Stimulated activated CD8-positive, alpha-beta memory T cell treated with anti-CD3 and anti-CD28 coated beads, Interleukin-7, amount 100 ng/mL, for 24 hours (primary cell): ENCODE results near the gene MYEOV.

Experiments
- DNase-seq: peaks from one replicate; pipeline ENCODE4 v3.0.0-alpha.2; 2020; ENCODE audit warnings: low read depth

MYEOV gene

DNA sequence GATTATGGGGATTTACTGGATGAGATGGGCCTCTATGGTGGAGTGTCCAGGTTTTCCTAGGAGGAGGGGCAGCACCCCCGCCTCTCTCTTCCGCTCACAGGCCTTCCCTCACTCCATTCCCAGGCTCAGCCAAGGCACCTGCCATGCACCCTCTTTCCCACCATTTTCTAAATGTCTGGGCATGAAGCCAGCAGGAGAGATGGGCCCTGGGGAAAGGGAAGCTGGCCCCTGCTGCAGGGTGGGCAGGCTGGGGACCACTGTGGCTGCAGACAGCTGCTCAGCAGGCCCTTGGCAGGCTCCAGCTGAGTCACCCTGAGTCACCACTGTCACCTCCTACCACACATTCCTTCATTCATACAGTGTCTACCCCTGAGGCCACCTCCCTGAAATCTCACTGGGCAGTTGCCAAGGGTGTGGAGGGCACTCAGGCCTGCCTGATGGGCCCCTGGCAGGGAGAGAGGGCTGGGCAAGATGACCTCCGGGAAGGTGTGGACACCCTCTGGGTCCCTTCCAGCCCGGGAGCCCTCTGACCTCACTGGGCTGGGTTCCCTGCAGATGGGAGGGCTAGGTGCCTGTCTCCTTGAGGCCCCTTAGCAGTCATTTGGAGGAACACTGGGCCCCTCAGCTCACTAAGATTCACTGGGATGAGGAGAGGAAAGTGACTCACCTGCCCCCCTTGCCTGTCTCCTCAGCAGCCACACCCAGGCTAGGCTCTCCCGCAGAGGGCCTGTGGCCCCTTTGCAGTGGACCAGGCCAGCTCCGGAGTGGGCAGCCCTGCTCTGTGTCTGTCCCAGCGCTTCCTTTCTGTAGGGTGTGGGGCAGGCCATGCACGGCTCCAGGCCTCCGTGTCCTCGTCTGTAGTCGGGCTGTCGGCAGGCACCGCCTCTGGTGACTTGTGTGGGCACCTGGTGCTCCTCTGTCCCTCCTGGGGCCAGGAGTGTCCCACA lies 7.8 kb downstream of the MYEOV start:
- DNase-seq: no peak

DNA sequence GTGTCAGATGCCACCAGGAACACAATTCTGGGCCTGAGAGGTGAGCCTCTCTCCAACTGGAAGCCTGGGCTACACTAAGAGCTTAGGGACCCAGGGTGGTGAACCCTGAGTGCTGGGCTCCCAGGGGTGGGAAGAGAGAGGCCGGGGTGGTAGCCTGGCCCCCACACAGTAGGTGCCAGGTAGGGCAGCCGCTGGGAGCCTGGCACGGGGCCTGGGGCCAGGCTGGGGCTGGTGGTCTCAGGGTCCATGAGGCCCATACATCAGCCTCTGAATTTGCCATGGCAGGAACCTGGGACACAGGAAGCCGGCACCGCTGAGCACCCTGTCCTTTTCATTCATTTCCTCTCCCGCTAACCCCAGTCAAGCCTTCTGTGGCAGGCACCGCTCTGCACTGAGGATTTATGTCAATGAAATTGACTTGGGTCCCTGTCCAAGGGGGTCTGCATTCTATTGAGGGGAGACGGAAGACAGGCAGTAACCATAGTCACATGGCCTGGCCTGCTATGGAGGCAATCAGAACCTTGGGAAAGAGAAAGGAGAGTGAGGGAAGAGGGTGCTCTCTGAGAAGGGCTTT lies 8.6 kb downstream of the MYEOV start:
- DNase-seq: no peak

DNA sequence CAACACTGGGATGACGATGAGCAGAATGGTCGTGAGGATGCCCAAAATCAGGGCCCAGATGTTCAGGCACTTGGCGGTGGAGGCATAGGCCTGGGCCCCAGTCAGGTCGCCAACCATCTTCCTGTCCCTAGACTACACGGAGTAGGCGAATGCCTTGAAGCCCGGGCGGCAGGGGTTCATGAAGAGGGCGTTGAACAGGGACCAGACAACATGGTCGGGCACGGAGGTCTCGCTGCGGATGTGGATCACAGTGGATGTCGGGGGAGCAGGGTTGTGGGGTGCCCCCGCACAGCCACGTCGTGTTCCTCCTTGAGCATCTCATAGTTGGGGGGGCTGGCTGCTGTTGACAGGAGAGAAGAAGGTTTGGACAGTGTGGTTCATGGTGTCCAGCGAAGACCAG lies 9.5 kb downstream of the MYEOV start:
- no peak for DNase-seq

DNA sequence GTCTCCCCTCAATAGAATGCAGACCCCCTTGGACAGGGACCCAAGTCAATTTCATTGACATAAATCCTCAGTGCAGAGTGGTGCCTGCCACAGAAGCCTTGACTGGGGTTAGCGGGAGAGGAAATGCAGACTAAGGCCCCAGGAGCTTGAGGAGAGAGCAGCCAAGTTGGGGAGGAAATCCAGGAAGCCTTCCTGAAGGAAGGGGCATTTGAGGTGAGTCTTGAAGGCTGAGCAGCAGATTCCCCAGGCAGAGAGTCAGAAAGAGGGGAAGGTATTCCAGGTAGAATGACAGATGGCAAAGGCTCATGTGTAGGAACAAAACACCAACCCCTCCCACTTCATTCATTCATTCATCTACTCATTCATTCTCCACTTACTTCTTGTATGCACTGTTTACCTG lies 10.3 kb downstream of the MYEOV start:
- DNase-seq: no peak

DNA sequence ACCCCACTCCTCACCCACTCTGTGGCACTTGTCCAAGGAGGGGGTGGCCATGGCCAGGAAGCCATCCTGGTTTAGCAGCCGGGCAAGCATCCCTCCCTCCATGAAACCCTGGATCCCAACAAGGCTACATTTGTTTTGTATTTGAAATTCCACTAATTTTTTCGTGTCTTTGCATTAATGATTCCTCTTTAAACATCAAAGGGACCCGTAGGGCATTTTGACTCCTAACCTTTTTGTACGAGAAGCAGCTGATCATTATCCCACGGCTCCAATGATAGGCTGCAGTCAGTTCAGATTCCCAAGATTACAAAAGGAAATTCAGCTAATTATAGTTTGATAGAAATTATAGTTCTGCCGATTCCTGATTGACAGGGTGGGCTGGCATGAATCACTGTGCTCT lies 10.7 kb downstream of the MYEOV start:
- DNase-seq: no peak

DNA sequence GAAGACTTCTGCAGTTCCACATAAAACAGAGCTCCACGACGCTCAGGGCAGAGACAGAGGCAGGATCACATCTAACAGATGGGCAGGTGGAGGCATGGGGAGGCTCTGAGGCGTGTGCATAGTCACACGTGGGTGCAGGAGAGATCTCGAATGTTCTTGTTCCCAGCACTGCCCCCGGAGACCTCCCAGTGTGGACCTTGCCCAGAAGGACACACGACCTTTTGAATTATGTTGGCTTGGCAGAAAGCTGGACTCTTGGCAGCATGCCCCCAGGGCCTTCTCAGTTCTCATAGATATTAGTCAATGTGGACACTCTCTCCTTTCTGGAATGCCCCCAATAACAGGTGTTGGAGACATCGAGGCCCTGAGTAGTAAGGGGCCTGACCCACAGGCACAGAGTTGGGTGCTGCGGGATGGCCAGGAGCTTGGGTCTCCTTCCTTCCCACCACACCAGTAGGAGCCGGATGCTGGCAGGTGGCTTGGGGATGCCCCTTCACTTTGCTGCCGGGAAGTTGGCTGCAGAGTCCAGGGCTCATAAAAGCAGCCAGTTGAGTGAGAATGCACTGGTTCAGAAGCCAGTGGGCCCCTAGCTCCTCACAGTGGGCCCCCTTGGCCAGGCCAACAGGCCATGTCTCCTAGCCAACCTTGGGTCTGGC lies 12.1 kb downstream of the MYEOV start:
- no peak for DNase-seq

DNA sequence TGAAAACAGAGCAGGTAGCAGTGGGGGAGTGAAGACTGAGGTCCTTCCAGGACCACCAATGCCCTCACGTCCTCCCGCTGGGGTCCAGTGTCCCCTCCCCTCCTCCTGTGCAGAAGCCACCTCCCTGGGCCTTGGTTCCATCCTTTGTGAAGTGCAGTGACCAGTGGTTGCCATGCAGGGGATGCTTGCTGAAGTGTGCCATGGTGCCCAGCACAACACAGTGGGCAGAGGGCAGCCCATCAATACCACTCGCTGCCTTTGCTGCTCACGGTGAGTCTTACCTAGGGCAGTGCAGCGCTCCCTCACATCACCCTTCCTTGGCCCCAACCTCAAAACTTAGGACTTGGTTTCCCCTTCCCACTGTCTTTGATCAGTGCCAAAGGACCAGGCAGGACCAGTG lies 12.9 kb downstream of the MYEOV start:
- no peak for DNase-seq

DNA sequence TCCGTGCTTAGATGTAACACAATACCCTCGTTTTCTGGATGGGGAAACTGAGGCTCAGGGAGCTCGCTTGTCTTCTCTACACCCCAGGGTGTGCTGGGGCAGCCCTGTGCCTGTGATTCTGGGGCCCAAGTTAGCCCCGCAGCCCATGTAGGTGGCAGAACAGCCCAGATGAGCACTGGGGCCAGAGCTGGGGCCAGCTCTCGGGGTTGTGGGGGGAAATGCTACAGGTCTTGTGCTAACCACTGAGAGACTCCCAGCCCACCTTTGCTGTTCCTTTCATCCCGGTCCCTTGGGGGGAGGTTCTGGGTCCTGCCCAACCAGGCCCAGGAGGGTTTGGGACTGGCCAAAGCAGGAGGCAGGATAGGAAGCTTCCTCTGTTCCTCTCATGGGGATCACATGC lies 13.5 kb downstream of the MYEOV start:
- no peak for DNase-seq

DNA sequence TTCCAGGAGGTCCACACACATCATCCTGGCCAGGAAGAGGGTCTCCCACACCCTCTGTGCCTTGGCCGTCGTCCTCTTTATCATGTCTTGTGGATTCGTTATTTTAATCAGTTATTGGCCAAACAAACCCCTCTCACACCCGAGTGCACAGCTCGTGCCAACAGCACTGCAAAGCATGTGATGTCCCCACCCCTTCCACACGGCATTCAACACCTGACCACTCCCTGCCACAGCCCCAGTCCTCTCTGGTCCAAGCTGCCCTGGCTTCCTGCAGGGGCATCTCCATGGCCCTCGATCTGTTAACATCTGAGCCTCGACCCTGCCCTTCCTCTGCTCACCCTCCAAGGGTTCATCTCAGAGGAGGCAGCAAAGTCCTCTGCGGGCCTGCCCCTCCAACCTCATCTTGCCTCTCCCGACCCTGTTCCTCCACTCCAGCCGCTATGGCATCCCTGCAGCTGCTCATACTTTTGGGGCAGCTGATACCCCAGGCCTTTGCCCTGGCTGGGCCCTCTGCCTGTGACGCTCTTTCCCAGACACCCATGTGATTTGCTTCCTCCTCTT lies 14.0 kb downstream of the MYEOV start:
- DNase-seq: no peak

DNA sequence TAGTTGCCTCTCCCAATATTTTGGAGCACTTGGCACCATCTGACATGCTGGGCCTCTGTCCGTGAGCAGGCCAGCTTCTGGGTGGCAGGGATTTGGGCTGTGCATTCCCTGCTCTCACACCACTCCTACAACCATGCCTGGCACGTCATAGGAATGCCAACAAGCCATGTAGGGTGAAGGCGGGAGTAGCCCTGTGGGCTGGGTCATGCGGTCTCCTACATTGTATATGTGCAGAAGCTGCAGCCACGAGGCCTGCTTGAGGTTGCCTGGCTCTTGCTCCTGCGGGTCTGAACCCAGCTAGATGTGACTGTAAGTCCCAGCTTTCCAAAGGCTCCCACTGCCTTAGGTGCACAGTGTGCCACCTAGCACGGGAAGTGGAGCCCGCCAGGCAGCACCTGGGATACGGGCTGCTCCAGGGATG lies 14.5 kb downstream of the MYEOV start:
- DNase-seq: no peak

DNA sequence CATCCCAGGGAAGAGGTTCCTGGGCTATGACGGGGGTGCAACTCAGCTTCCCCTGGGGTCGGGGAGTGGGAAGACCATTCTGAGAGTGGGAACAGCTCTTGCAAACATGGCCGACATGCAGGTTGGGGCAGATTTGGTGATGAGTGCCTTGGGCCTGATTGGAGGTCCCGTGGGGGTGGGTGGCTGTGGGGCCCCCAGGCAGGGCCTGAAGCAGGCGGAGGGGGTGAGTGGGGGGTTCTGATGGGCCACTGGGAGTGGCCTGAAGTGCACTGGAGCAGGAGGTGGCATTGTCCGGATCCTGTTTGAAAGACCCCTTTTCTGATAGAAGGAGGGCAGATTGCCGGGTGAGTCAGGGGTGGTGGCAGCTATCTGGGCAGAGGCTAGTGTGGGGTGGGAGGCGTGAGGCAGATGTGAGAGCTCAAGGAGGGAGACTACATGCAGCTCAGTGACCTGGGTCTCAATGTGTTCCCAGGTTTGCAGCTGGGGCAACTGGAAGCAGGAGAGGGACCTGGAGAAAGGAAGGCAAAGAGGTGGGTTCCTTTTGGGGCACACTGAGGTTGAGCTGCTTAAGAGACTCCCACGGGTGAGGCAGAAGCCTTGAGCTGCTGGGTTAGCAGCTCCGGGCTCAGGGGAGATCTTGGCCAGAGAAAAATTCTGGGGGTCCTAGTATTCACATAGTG lies 15.1 kb downstream of the MYEOV start:
- no peak for DNase-seq

DNA sequence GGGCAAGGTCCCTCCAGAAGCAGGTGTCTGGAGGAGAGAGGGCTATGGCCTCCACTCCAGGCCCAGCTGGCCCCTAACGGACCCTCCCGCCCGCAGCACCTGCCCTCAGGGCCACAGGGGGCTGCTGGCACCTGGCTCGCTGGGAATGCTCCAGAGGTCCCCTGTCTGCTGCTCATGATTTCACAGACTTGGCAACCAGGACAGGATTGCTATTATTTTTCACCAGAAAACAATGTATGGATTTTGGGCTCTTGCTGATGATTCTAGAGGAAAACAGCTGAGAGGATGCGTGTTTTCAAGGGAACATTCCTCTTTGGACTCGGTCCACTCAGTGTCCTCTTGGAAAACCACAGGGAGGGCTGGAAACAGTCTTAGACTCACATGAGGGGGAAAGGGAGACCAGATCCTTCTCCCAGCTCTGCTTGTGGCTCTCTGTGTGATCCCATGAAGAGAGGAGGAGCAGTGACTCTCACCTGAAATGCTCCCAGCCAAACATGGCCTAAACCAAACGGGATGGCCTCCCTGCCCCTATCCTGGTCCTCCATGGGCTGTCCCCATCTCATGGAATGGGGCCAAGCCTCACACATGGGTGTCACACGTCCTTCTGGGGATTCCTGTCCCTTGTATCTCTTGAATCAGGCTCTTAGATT lies 15.8 kb downstream of the MYEOV start:
- DNase-seq: no peak

DNA sequence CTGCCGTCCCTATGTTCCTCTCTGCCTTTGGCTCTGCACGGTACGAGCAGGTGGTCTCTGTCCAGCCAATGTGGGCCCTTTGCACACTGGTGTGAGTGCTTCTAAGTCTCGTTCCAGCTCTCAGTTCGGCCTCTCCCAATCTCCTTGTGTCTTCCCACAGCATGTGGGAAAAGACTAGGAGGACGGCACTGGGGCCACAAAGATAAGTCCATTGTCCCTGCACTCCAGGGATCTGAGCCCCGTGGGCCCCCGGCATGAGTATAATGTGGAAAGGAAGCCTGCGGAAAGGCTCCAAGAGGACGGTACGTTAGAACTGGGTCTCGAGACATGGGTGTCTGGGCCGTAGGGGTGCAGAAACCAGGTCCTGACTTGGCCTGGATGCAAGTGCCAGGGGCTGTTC lies 16.4 kb downstream of the MYEOV start:
- no peak for DNase-seq

DNA sequence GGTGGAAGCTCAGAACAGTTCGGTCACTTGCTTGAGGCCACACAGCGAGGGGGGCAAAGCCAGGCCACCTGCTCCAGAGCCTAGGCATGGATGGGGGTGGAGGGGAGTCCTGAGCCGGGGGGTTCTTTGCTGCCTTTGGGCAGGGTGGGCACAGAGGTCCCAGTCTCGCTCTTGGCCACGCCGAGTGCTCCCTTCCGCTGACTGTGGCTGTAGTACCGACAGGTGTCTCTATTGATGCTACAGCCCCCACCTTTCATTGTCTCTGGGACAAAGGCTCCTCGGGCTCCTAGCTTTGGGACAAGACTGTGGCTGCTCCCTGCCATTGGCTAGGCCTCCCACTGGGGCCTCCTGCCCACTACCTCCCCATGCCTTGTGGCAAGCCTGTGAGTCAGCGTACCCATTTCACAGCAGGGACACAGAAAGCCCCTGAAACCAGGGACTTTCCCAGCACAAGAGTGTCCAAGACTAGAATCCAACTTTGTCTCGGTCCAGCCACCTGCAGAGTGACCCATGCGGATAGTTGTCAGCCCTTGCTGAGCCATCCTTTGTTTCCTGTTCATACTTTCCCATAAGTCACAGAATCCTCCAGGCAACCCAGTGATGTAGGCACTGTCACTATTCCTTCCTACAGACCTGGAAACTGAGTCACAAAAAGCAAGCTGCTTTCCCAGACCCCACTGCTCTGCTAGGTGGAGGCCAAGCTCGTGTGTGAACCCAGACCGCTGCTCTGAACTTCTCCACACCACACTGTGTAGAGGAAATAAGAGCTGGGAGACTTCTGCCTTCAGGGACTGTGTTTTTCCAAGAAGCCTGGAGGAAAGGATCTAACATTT lies 17.2 kb downstream of the MYEOV start:
- DNase-seq: no peak

DNA sequence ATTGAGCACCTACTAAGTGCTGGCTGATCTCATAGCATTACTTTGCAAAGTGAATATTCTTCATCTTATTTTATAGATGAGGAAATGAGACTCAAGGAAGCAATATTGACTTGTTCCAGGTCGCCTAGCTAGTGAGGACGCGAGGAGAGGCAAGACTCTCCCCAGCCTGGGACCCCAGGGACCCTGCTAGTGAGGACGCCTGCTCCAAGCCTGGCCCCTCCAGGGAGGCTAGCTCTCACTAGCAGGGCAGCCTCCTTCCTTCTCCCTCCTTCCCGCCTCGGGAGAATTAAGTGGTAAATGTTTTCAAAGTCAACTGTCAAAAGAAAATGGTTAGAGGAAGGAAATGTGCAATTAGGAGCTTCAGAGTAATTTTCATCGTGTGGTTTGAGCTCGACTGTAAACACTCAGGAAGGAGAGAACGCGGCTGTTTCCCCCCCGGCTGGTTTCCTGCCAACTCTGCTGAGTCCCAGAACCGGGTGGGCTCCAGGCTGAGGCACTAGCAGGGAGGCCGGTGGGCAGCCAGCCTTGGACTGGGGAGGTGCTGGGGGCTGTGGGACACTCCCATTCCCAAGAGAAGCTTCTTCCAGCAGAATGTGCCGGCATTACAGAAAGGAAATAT lies 17.9 kb downstream of the MYEOV start:
- DNase-seq: no peak

DNA sequence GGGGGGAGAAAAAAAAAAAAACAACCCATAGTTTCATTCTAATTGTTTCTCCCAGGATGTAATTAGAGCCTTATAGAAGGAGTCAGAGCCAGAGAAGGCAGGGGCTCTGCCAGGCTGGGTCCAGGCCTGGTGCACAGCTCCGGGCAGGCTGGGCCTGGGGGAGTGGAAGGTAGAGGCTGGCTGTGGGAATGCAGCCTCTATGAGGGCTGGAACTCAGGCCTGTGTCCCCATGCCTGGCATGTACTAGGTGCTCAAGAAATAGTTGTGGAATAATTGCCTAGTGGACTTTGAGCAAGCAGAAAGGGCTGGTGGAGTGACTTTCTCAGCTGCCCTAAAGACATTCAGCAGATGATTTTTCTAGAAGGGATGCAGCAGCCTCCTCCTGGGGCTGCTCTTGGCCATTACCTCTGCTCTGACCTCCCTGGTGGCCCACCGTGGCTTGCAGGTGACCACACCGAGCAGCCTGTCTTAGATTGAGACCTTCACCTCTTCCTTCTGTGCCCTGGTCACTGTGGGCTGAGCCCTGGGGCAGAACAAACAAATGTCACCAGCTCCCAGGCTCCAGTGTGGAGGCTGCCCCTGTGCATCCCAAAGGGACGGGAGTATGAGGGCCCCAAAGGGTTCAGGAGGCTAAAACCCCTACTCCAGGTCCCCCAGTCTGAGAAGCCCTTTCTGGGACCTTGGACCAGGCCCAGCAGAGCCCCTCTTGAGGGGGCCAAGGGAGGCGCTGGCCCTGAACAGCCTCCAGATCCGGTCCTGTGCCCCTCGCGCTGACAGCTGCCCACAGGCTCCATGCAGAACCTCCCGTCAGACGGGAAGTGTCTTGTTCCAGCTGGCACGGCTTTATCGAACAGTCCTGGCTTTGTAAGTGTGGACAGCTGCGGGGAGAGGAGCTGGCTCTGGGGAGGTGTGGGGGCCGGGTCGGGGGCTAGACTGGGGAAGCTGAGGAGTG lies 18.8 kb downstream of the MYEOV start:
- no peak for DNase-seq

DNA sequence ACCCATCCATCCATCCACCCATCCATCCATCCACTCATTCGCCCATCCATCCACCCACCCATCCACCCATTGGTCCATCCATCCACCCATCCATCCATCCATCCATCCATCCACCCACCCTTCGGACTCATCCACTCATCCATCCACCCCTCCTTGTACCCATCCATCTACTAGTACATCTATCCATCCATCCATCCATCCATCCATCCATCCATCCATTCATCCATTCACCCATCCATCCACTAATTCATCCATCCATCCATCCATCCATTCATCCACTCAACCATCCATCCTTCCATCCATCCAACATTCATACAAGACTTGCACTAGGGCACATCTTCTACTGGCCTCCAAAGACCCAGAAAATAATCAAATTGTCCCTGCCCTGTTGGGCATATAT lies 20.0 kb downstream of the MYEOV start:
- DNase-seq: no peak

DNA sequence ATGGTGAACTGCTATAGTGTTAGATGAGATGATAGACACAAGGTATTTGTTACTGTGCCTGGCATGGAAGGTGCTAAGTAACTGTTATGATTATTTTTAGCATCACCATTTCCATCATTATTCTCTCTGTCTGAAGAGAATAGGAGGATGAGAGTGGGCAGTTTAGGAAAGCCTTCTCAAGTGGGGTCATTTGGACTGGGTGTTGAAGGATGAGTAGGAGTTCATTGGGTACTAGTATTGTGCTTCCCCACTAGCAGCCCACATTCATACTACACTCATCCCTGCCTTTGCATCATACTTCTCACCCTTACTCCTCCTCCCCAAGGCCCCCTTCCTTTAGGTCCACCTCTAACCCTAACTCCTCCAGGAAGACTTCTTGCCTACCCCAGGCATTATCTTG lies 20.6 kb downstream of the MYEOV start:
- no peak for DNase-seq

DNA sequence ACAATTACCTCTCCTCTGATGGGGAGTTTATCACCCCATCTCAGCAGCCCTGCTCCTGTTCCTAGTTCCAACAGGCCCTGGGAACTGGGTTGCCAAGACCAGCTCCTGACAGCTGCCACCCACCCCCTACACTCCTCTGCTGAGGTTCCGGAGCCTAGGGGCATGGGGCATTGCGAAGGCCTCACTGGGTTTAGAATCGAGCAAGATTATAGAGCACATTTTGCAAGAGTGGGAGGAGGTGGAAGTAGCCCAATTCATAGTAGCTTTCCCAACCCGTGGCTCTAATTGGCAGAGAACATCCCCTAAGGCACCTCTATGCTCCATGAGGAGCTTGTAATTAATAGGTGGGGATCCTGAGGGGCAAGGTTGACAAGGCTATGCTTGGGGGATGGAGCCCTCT lies 23.0 kb downstream of the MYEOV start:
- no peak for DNase-seq
